Thoracic aorta (tissue), 2 donors: ENCODE results near the gene ICE1. TPM values are rescaled to one million over a fixed set of nuclear protein-coding genes. Genes with fewer than 3 reads are reported as not detected.
"Not testable (repeated sequence)": the region's sequence is repeated elsewhere in the genome, so short reads cannot be mapped to it uniquely, and the experiment has no call there.

Experiments
- ATAC-seq: fragments of 150-250 bp; one replicate; pipeline ENCODE4 v1.8.0; 2017; ENCODE audit warnings: low read depth; ENCODE audit not compliant: insufficient number of reproducible peaks, low FRiP score
- DNase-seq: peaks from one replicate; pipeline ENCODE4 v3.0.0-alpha.2; 2020; ENCODE audit warnings: low spot score
- H3K27ac ChIP-seq, 2 donors: fragments of 200-600 bp; sonication (generic); 1 replicate in 1 of 2; 2 replicates in 1 of 2; pipeline ENCODE4 v1.5.1; 2016; ENCODE audit warnings: mild to moderate bottlenecking in 2 of 2, moderate library complexity in 2 of 2
- H3K27me3 ChIP-seq: fragments of 200-600 bp; sonication (generic); replicated peaks from 2 replicates; pipeline ENCODE4 v1.6.0; 2016; ENCODE audit warnings: mild to moderate bottlenecking; ENCODE audit not compliant: insufficient read depth
- H3K36me3 ChIP-seq: fragments of 200-600 bp; sonication (generic); one replicate; pipeline ENCODE4 v1.5.1; 2016
- H3K4me1 ChIP-seq, 2 donors: fragments of 200-600 bp; sonication (generic); 1 replicate in 1 of 2; 2 replicates in 1 of 2; pipeline versions ENCODE4 v1.5.1 to v1.6.0; 2016; ENCODE audit warnings: low read depth in 2 of 2, mild to moderate bottlenecking in 1 of 2; ENCODE audit not compliant: control insufficient read depth in 1 of 2
- H3K4me3 ChIP-seq: fragments of 200-600 bp; sonication (generic); 2 replicates; pipeline ENCODE4 v1.5.1; 2016; ENCODE audit warnings: mild to moderate bottlenecking
- H3K9me3 ChIP-seq: fragments of 200-600 bp; sonication (generic); 2 replicates; pipeline ENCODE4 v1.5.1; 2016
- total RNA-seq, 2 donors: library from RNA; depleted of rRNA; stranded (reverse); fragments of >200 nt; gene quantifications; one replicate each; pipeline versions ENCODE4 v1.1.0 to v1.2.3, GENCODE V29; 2016
- TF ChIP-seq, protein P1 (sequence below): fragments of 200-600 bp; sonication (generic); IDR thresholded peaks from one replicate; pipeline ENCODE4 v1.5.1; 2019; ENCODE audit warnings: antibody characterized with exemption

ICE1 gene
- total RNA-seq, 2 donors from 2014 or later = 25.5 to 48.1 TPM

DNA sequence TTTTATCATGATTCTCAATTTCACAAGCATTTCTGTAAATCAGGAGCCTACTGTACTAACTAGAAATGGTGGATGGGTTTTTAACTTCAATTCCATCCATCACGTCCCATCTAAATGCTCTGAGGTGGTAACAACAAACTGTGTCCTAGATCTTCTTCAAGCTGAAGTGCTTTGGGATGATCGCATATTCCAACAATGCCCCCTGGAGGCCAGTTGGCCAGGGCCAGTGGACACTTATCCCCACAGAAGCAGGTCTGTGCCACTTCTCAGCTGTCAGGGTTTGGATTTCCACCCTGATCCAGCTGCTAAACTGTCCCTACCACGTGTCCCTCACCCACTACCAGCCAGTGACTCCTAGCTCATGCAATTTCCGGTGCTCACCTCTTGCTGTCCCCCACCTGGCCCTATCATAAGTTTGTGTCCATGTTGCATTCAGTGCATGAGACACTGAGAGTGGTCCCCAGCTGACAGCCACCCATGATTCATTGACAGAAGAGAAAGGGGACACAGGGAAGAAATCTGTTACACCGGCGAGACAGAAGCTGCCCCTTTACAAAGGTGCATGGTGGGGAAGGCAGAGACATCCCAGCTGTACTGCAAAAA, 28.0 kb upstream of the ICE1 start:
- ATAC-seq, H3K27me3 ChIP-seq, H3K9me3 ChIP-seq, H3K4me1 ChIP-seq, H3K27ac ChIP-seq, H3K36me3 ChIP-seq, H3K4me3 ChIP-seq, DNase-seq: not testable (repeated sequence)
- TF ChIP-seq, protein P1, sequence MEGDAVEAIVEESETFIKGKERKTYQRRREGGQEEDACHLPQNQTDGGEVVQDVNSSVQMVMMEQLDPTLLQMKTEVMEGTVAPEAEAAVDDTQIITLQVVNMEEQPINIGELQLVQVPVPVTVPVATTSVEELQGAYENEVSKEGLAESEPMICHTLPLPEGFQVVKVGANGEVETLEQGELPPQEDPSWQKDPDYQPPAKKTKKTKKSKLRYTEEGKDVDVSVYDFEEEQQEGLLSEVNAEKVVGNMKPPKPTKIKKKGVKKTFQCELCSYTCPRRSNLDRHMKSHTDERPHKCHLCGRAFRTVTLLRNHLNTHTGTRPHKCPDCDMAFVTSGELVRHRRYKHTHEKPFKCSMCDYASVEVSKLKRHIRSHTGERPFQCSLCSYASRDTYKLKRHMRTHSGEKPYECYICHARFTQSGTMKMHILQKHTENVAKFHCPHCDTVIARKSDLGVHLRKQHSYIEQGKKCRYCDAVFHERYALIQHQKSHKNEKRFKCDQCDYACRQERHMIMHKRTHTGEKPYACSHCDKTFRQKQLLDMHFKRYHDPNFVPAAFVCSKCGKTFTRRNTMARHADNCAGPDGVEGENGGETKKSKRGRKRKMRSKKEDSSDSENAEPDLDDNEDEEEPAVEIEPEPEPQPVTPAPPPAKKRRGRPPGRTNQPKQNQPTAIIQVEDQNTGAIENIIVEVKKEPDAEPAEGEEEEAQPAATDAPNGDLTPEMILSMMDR = peak; percentile 30

DNA sequence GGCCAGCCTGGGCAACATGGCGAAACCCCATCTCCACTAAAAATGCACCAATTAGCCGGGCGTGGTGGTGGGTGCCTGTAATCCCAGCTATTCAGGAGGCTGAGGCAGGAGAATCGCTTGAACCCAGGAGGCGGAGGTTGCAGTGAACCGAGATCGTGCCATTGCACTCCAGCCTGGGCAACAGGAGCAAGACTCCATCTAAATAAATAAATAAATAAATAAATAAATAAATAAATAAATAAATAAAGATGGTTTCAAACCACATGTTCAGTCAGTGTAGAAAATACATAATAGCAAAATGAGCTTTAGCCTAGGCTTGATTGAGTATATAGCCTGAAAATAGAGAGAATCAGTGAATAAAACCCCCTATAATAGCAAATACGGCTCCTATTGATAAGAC, 27.4 kb upstream of the ICE1 start:
- not testable (repeated sequence) for H3K36me3 ChIP-seq, ATAC-seq, DNase-seq, H3K4me3 ChIP-seq, H3K9me3 ChIP-seq, H3K4me1 ChIP-seq, H3K27me3 ChIP-seq, H3K27ac ChIP-seq

DNA sequence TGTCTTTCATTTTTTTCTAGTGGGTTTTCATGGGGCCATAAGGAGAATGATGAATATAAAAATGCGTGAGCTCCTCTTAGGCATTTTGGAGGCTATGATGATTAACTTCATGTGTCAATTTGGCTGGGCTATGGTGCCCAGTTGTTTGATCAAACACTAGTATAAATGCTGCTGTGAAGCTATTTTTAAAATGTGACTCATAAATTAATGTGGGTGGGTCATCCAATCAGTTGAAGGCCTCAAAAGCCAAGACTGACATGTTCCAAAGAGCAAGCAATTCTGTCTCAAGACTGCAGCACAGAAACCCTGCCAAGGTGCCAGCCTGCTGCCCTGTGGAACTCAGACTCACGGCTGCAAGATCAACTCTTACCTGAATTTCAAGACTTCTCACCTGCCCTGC, 24.4 kb upstream of the ICE1 start:
- Histone ChIP-seq H3K4me1 (no peaks in the 10 kb centered on the region), H3K36me3 (no peaks in the 10 kb centered on the region), H3K9me3 (no peaks in the 10 kb centered on the region), H3K4me3 (no peak overlapping the region), H3K27ac (no peak overlapping the region), H3K27me3 (no peaks in the 10 kb centered on the region)
- TF ChIP-seq, protein P1 = no peak
- DNase-seq (no peak), ATAC-seq (no peak)

DNA sequence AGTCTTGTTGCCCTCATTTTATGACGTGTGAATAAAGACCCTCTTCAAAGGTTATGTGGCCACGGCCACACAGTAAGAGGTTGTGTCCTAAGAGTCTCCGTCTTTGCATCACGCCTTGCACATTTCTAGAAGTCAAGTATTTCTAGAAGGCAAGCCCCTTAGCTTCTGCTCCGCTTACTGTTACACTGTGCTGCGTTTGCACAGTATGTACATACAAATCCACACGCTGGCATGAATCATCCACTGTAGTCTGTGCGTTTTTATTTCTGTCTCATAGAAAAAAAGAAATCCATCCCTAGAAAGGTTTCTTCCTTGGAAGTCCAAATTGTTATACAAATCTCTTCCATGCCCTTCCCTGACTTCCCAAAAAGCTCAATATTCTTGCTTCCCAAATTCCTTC, 21.4 kb upstream of the ICE1 start:
- TF ChIP-seq, protein P1 = no peak
- H3K4me1 ChIP-seq = no peaks in the 10 kb centered on the region
- H3K9me3 ChIP-seq = no peaks in the 10 kb centered on the region
- H3K36me3 ChIP-seq = no peaks in the 10 kb centered on the region
- no peaks in the 10 kb centered on the region for H3K27me3 ChIP-seq
- DNase-seq (no peak), ATAC-seq (no peak)
- H3K4me3 ChIP-seq = no peak overlapping the region
- no peak overlapping the region for H3K27ac ChIP-seq

DNA sequence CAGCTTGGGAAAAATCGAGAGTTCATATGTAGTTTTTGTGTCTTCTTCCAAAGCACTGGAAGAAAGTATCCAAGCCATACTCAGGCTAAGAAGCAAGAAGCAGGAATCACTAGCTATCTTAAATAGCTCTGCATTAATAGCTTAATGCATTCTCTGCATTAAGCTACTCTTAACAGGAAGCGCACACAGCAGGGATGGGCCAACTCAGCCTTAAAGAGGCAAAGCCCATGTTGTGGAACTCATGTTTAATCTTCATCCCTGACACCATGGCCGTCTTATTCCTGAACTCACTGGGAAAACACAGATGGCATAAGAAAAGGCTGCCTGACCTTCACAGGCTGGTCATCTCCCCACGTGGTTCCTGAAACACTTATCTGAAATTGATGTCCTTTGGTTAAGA, 18.7 kb upstream of the ICE1 start:
- ATAC-seq = no peak
- H3K4me3 ChIP-seq = no peak overlapping the region
- TF ChIP-seq, protein P1 = no peak

DNA sequence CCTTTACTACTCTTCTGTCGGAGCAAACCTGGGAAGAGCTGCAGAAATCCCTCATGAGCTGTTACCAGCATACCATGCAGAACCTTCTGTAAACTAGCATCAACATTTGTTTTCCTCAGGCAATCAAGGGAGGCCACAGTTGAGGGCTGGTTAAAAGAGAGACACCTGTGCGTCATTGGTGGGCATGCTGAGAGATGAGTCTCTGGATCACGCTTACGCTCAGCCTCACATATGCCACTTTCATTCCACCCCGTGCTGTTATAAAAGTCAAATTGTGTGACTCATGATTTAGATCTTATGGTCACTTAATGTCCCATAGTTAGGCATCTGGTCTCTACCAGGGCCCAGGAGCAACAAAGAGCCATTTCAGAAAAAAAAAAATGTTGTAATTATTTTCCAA, 18.1 kb upstream of the ICE1 start:
- H3K27me3 ChIP-seq = no peaks in the 10 kb centered on the region
- ATAC-seq (no peak), DNase-seq (no peak)
- no peaks in the 10 kb centered on the region for H3K4me1 ChIP-seq
- H3K4me3 ChIP-seq = no peak overlapping the region
- TF ChIP-seq, protein P1 = no peak
- H3K9me3 ChIP-seq = no peaks in the 10 kb centered on the region
- no peak overlapping the region for H3K27ac ChIP-seq
- H3K36me3 ChIP-seq = no peaks in the 10 kb centered on the region

More for the DNA sequence above, 18.7 kb upstream of the ICE1 start:
- H3K27me3 ChIP-seq = no peaks in the 10 kb centered on the region
- DNase-seq = no peak
- no peaks in the 10 kb centered on the region for H3K4me1 ChIP-seq
- H3K36me3 ChIP-seq = no peaks in the 10 kb centered on the region
- H3K9me3 ChIP-seq = no peaks in the 10 kb centered on the region
- H3K27ac ChIP-seq = no peak overlapping the region
